Fibroblast of villous mesenchyme (primary cell): ENCODE results near the gene PPME1. TPM values are rescaled to one million over a fixed set of nuclear protein-coding genes. Genes with fewer than 3 reads are reported as not detected.

Experiments used
- DNase-seq: peaks from one replicate; pipeline ENCODE4 v3.0.0-alpha.2; 2010; ENCODE audit warnings: low read depth
- H3K4me3 ChIP-seq: 2 replicates; pipeline ENCODE4 v1.5.1; 2011; ENCODE audit warnings: low read depth, mild to moderate bottlenecking, low read length
- CTCF ChIP-seq: IDR thresholded peaks from 2 replicates; pipeline ENCODE4 v1.5.1; 2012; ENCODE audit warnings: low read depth, mild to moderate bottlenecking, low read length; ENCODE audit not compliant: insufficient read depth
- total RNA-seq: library from RNA; depleted of rRNA; stranded (reverse); fragments of >200 nt; gene quantifications from 2 replicates; pipeline ENCODE4 v1.2.3, GENCODE V29; 2012

The PPME1 gene
- total RNA-seq, 1 donor: 165 TPM

- no peak for TF ChIP-seq CTCF
- no peak for DNase-seq
- H3K4me3 ChIP-seq: no peak overlapping the region
Observed at GRCh38 chr11:74175920-74176319, 4.8 kb downstream of the PPME1 start.

GRCh38 chr11:74179234-74180052, 8.4 kb downstream of the PPME1 start:
- TF ChIP-seq CTCF: no peak
- peak; percentile 26 for DNase-seq
- no peak overlapping the region for H3K4me3 ChIP-seq

- TF ChIP-seq CTCF: no peak
- no peak for DNase-seq
- no peak overlapping the region for H3K4me3 ChIP-seq
Observed at GRCh38 chr11:74182635-74183034, 11.5 kb downstream of the PPME1 start.

- DNase-seq: peak; percentile 43
- no peak for TF ChIP-seq CTCF
- H3K4me3 ChIP-seq: no peak overlapping the region
Observed at GRCh38 chr11:74185285-74185684, 14.2 kb downstream of the PPME1 start.

GRCh38 chr11:74185695-74186094, 14.6 kb downstream of the PPME1 start:
- no peak for TF ChIP-seq CTCF
- DNase-seq: peak; percentile 79
- H3K4me3 ChIP-seq: no peak overlapping the region

- no peak for TF ChIP-seq CTCF
- no peak for DNase-seq
- H3K4me3 ChIP-seq: no peak overlapping the region
Observed at GRCh38 chr11:74195828-74196227, 24.7 kb downstream of the PPME1 start.
